ENCODE results near the gene TLR5.

DNA sequence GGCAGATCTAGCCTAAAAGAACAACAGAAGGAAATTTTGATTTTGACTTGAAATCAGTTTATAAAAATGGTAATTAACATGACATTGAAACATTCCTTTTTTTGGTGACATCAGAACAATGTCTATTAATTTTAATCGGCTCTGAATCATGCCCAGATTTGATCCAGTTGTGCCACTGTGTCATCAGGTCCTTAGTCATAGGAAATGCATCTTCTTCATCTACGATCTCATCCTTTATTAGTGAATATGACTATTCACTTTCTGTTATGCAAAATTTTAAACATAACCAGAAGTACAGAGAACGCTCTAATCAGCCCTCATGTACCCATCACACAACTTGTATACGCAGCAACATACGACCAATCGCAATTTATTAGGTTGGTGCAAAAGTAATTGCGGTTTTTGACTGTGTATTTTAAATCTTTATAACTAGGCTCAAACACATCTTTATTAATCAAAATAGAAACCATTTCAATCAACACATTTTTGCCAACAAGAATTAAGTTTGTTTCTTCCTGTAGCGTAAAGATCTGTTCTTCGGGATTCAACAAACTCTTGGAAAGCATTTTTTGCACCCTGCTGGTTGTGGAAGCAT, 40.3 kb upstream of the TLR5 start:
- TF ChIP-seq, protein P1, sequence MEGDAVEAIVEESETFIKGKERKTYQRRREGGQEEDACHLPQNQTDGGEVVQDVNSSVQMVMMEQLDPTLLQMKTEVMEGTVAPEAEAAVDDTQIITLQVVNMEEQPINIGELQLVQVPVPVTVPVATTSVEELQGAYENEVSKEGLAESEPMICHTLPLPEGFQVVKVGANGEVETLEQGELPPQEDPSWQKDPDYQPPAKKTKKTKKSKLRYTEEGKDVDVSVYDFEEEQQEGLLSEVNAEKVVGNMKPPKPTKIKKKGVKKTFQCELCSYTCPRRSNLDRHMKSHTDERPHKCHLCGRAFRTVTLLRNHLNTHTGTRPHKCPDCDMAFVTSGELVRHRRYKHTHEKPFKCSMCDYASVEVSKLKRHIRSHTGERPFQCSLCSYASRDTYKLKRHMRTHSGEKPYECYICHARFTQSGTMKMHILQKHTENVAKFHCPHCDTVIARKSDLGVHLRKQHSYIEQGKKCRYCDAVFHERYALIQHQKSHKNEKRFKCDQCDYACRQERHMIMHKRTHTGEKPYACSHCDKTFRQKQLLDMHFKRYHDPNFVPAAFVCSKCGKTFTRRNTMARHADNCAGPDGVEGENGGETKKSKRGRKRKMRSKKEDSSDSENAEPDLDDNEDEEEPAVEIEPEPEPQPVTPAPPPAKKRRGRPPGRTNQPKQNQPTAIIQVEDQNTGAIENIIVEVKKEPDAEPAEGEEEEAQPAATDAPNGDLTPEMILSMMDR (IDR thresholded peaks at IDR 0.05): no peak
- TF ChIP-seq POLR2A (IDR thresholded peaks at IDR 0.05): no peak
